Right lobe of liver (tissue), 6 donors: ENCODE results near the gene ASF1B. TPM values are rescaled to one million over a fixed set of nuclear protein-coding genes. Genes with fewer than 3 reads are reported as not detected.

Source experiments
- ATAC-seq, 4 donors: fragments of 200-7000 bp; cut with Tn5 transposase; one replicate each; pipeline ENCODE4 v1.9.1; 2020; ENCODE audit warnings: mild to moderate bottlenecking in 4 of 4, moderate library complexity in 4 of 4
- DNase-seq, 3 donors: peaks; one replicate each; pipeline ENCODE4 v3.0.0-alpha.2; 2020
- H3K27ac ChIP-seq, 3 donors: fragments of 200-600 bp; one replicate each; pipeline ENCODE4 v1.8.0; 2022
- H3K27me3 ChIP-seq, 2 donors: fragments of 200-600 bp; one replicate each; pipeline ENCODE4 v1.8.0; 2022
- H3K36me3 ChIP-seq, 4 donors: fragments of 200-600 bp; sonication (generic) in 1 of 4; one replicate each; pipeline versions ENCODE4 v1.5.1 to v1.8.0; 2017 to 2022; ENCODE audit warnings: control low read depth in 1 of 4
- H3K4me1 ChIP-seq, 4 donors: fragments of 200-600 bp; sonication (generic) in 1 of 4; one replicate each; pipeline versions ENCODE4 v1.5.1 to v1.8.0; 2017 to 2022; ENCODE audit warnings: control low read depth in 1 of 4
- H3K4me3 ChIP-seq, 3 donors: fragments of 200-600 bp; one replicate each; pipeline ENCODE4 v1.8.0; 2022
- H3K9me3 ChIP-seq, 4 donors: fragments of 200-600 bp; sonication (generic) in 1 of 4; one replicate each; pipeline versions ENCODE4 v1.5.1 to v1.8.0; 2017 to 2022; ENCODE audit warnings: control low read depth in 1 of 4
- CTCF ChIP-seq, 4 donors: fragments of 200-600 bp in 3 of 4; fragments of 450-650 bp in 1 of 4; IDR thresholded peaks; one replicate each; pipeline versions ENCODE4 v1.5.1 to v1.8.0; 2016 to 2022; ENCODE audit warnings: antibody characterized with exemption in 4 of 4, mild to moderate bottlenecking in 2 of 4
- POLR2A ChIP-seq: fragments of 450-650 bp; IDR thresholded peaks from one replicate; pipeline ENCODE4 v1.6.1; 2017; ENCODE audit warnings: antibody characterized with exemption, mild to moderate bottlenecking
- WGBS: methylation state at CpG from one replicate; pipeline ENCODE4 v1.1.6; 2018; ENCODE audit warnings: low coverage, low lambda C conversion rate; ENCODE audit not compliant: insufficient coverage; ENCODE audit errors: missing lambda C conversion rate; 5-methylcytosine and 5-hydroxymethylcytosine counted together
- intact Hi-C, 2 donors: fragments of 100-400 bp; cut with DNase I; formaldehyde crosslinking; loops; one replicate each; pipeline versions ENCODE4 v1.11.2 to v1.14.1; 2022
- total RNA-seq, 6 experiments: library from RNA; depleted of rRNA in 2 of 6; stranded (reverse); fragments of >200 nt in 2 of 6; fragmentation: NEBNext Ultra II Directional in 3 of 6; extraction: Animal tissue kit (Norgen Biotek cat#: 25700) in 3 of 6; gene quantifications; one replicate each; pipeline versions ENCODE4 v1.1.0 to v1.2.4, GENCODE V29; 2016 to 2023
- donor health status: DM: no; HTN: yes; CAD: no.
- donor health status: DM: no; HTN: no; CAD: no.
- donor health status: DM: no; HTN: no; CAD: no.
- donor health status: DM: no; HTN: yes; CAD: no.
- donor health status: DM: no; HTN: yes; CAD: no.

Gene ASF1B
- total RNA-seq, 6 experiments from 2014 or later = 0.24 to 5.3 (median 0.61) TPM

GRCh38 chr19:14070268-14071050 lies 65.9 kb downstream of the ASF1B start:
- no peaks in the 10 kb centered on the region for H3K36me3 ChIP-seq
- ATAC-seq (no peak), DNase-seq (no peak)
- H3K4me3 ChIP-seq = no peak overlapping the region
- no peak overlapping the region for H3K27ac ChIP-seq
- no peaks in the 10 kb centered on the region for H3K9me3 ChIP-seq
- peaks cover 0 to 16% (median 7%) of the 10 kb centered on the region in 4 donors for H3K4me1 ChIP-seq
- TF ChIP-seq POLR2A (no peak), CTCF (IDR thresholded peaks at IDR 0.05) (no peak)
- 95% methylated on average over 17 of the region's 43 CpGs for WGBS
- intact Hi-C loops = no loop called here
- H3K27me3 ChIP-seq = no peaks in the 10 kb centered on the region

Other genes with a start within 250 kb of the ASF1B start
- 1 to 10 TPM in 4 of 6 experiments, under 1 TPM in 2; 0.34 to 3.7 (median 1.2) TPM for gene BRME1, start 230.5 kb downstream of the ASF1B start, total RNA-seq
- 10 to 100 TPM; 16.5 to 29.8 (median 18.1) TPM for gene CC2D1A, start 230.4 kb downstream of the ASF1B start, total RNA-seq
- under 1 TPM in 2 of 6 experiments, not detected in 4; 0.19 to 0.33 TPM for gene PODNL1, start 198.2 kb downstream of the ASF1B start, total RNA-seq
- gene DCAF15, start 184.1 kb downstream of the ASF1B start, total RNA-seq = 1 to 10 TPM; 5.6 to 8.7 (median 7.7) TPM
- 1 to 10 TPM; 2.5 to 9.3 (median 5.7) TPM for gene RFX1, start 130.3 kb downstream of the ASF1B start, total RNA-seq
- not detected for gene RLN3, start 108.4 kb downstream of the ASF1B start, total RNA-seq
- gene IL27RA, start 104.8 kb downstream of the ASF1B start, total RNA-seq = 1 to 10 TPM; 1.1 to 3.0 (median 1.5) TPM
- 10 to 100 TPM in 4 of 6 experiments, 1 to 10 TPM in 2; 5.3 to 33.9 (median 17.0) TPM for gene PALM3, start 74.5 kb downstream of the ASF1B start, total RNA-seq
- gene MISP3, start 63.8 kb downstream of the ASF1B start, total RNA-seq = 10 to 100 TPM in 1 of 6 experiments, 1 to 10 TPM in 5; 3.6 to 12.0 (median 6.1) TPM
- under 1 TPM in 1 of 6 experiments, not detected in 5; 0.27 TPM for gene C19orf67, start 50.8 kb downstream of the ASF1B start, total RNA-seq
- gene SAMD1, start 45.8 kb downstream of the ASF1B start, total RNA-seq = 10 to 100 TPM in 5 of 6 experiments, 1 to 10 TPM in 1; 10.0 to 25.3 (median 15.6) TPM
- gene PRKACA, start 18.8 kb downstream of the ASF1B start, total RNA-seq = 10 to 100 TPM; 54.8 to 87.5 (median 63.1) TPM
- 1 to 10 TPM in 3 of 6 experiments, under 1 TPM in 3; 0.46 to 4.6 (median 1.3) TPM for gene ADGRL1, start 69.6 kb upstream of the ASF1B start, total RNA-seq
- gene ADGRE5, start 244.9 kb upstream of the ASF1B start, total RNA-seq = 10 to 100 TPM in 5 of 6 experiments, 1 to 10 TPM in 1; 7.9 to 21.5 (median 15.3) TPM